NB4 (cell line): Measurements from ENCODE around the gene GSS.

ENCODE experiments used
- DNase-seq: peaks from one replicate; pipeline ENCODE4 v3.0.0; 2010; ENCODE audit warnings: low read depth
- H3K4me3 ChIP-seq: one replicate; pipeline ENCODE4 v1.5.1; 2011; ENCODE audit warnings: mild to moderate bottlenecking, low read depth, low read length, moderate library complexity
- CTCF ChIP-seq: IDR thresholded peaks from one replicate; pipeline ENCODE4 v1.5.1; 2012; ENCODE audit warnings: low read depth, low read length
- MAX ChIP-seq: IDR thresholded peaks from 2 replicates; pipeline ENCODE4 v1.6.1; 2011; ENCODE audit warnings: low read depth, low read length
- MYC ChIP-seq: IDR thresholded peaks from 2 replicates; pipeline ENCODE4 v1.6.1; 2011; ENCODE audit warnings: low read depth, low read length
- POLR2A ChIP-seq: IDR thresholded peaks from 2 replicates; pipeline ENCODE4 v1.6.1; 2011; ENCODE audit warnings: mild to moderate bottlenecking; ENCODE audit not compliant: insufficient read length; ENCODE audit errors: extremely low read depth

Gene GSS

GRCh38 chr20:34997774-34998173 lies 42.2 kb upstream of the GSS start:
- no peak for TF ChIP-seq MYC
- TF ChIP-seq MAX = no peak
- TF ChIP-seq CTCF = no peak
- TF ChIP-seq POLR2A = no peak
- no peak overlapping the region for H3K4me3 ChIP-seq
- no peak for DNase-seq

GRCh38 chr20:34997131-34997561 lies 41.5 kb upstream of the GSS start:
- TF ChIP-seq CTCF (no peak), MAX (no peak), MYC (no peak), POLR2A (no peak)
- DNase-seq = peak; percentile 63
- no peak overlapping the region for H3K4me3 ChIP-seq

- no peak for DNase-seq
- no peak overlapping the region for H3K4me3 ChIP-seq
- no peak for TF ChIP-seq POLR2A
- TF ChIP-seq CTCF = no peak
- TF ChIP-seq MAX = no peak
- no peak for TF ChIP-seq MYC
These were observed 40.8 kb upstream of the GSS start for GRCh38 chr20:34996243-34997028.

- TF ChIP-seq CTCF (no peak), MYC (no peak), POLR2A (no peak), MAX (no peak)
- no peak for DNase-seq
- H3K4me3 ChIP-seq = no peak overlapping the region
These were observed 40.1 kb upstream of the GSS start for GRCh38 chr20:34995696-34996095.

GRCh38 chr20:34995192-34995591 lies 39.6 kb upstream of the GSS start:
- no peak for DNase-seq
- no peak for TF ChIP-seq MAX
- no peak overlapping the region for H3K4me3 ChIP-seq

- no peak for DNase-seq
- H3K4me3 ChIP-seq = no peak overlapping the region
- TF ChIP-seq MAX (no peak), MYC (no peak), CTCF (no peak), POLR2A (no peak)
These were observed 39.0 kb upstream of the GSS start for GRCh38 chr20:34994509-34995131.
